HG02884 (cell line): Measurements from ENCODE around the gene TRIM8.

Experiments used
- ATAC-seq: cut with Tn5 transposase; IDR thresholded peaks from one replicate; pipeline ENCODE4 v1.9.1; 2021; ENCODE audit warnings: mild to moderate bottlenecking, moderate library complexity; ENCODE audit not compliant: unreplicated experiment

Gene TRIM8

GRCh38 chr10:102632394-102633111 lies 11.7 kb upstream of the TRIM8 start:
- ATAC-seq = no peak

GRCh38 chr10:102633287-102633686 lies 11.0 kb upstream of the TRIM8 start:
- ATAC-seq = no peak

GRCh38 chr10:102633848-102634247 lies 10.4 kb upstream of the TRIM8 start:
- ATAC-seq = no peak

- no peak for ATAC-seq
Measured at GRCh38 chr10:102634686-102635085, 9.6 kb upstream of the TRIM8 start.

- ATAC-seq = no peak
Measured at GRCh38 chr10:102635377-102635776, 8.9 kb upstream of the TRIM8 start.

GRCh38 chr10:102639537-102639936 lies 4.7 kb upstream of the TRIM8 start:
- no peak for ATAC-seq

- no peak for ATAC-seq
Measured at GRCh38 chr10:102641402-102641801, 2.9 kb upstream of the TRIM8 start.

GRCh38 chr10:102641880-102642735 lies 2.2 kb upstream of the TRIM8 start:
- peak; percentile 41 for ATAC-seq

- ATAC-seq = no peak
Measured at GRCh38 chr10:102642736-102643335, 1.4 kb upstream of the TRIM8 start.

GRCh38 chr10:102643336-102644065 lies 778 bp upstream of the TRIM8 start:
- ATAC-seq = no peak

GRCh38 chr10:102644646-102645387 lies 538 bp downstream of the TRIM8 start:
- no peak for ATAC-seq

GRCh38 chr10:102645388-102645740 lies 1.1 kb downstream of the TRIM8 start:
- ATAC-seq = no peak

GRCh38 chr10:102645741-102646609 lies 1.7 kb downstream of the TRIM8 start:
- peak; percentile 36 for ATAC-seq

- ATAC-seq = no peak
Measured at GRCh38 chr10:102646610-102647442, 2.5 kb downstream of the TRIM8 start.

- no peak for ATAC-seq
Measured at GRCh38 chr10:102647443-102648268, 3.4 kb downstream of the TRIM8 start.

- ATAC-seq = no peak
Measured at GRCh38 chr10:102648269-102648888, 4.1 kb downstream of the TRIM8 start.
